ENCODE results near the gene TAF4. TPM values are rescaled to one million over a fixed set of nuclear protein-coding genes. Genes with fewer than 3 reads are reported as not detected.
A peak's percentile ranks its signal among the peaks of the same experiment; 100 is the strongest.

TAF4 gene
- 11.7 and 12.4 TPM in 2 replicates for total RNA-seq (2014; rRNA removed; shearing (Covaris generic))

- peak; percentile 68 for DNase-seq (ENCODE audit: low read depth)
These were observed at the start of gene TAF4 for GRCh38 chr20:62065674-62066338. Gene TAF4 (minus strand): TSS chr20:62065881. CDS start chr20:62065810, 71 bp downstream.

GRCh38 chr20:62114894-62115293 is 49.2 kb upstream of the TAF4 start:
- DNase-seq (ENCODE audit: low read depth) = no peak

DNA sequence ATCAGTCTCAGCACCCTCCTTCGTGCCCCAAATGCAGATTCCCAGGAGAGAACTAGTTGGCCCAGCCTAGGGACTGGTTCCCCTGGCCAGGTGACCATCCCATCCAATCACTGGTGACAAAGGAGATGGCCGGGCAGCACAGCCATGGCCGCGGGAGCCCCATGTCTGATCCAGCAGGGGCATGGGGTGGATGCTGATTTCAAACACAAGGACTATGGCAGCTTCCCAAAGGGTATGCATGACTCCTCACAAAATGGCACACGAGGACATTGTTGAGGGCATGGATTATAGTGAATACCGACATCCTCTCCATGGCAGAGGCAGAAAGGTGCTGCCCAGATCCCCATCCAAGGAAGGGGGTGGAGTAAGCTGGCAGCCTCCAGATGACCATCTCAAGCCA is 46.7 kb upstream of the TAF4 start:
- no peak for DNase-seq (ENCODE audit: low read depth)

DNA sequence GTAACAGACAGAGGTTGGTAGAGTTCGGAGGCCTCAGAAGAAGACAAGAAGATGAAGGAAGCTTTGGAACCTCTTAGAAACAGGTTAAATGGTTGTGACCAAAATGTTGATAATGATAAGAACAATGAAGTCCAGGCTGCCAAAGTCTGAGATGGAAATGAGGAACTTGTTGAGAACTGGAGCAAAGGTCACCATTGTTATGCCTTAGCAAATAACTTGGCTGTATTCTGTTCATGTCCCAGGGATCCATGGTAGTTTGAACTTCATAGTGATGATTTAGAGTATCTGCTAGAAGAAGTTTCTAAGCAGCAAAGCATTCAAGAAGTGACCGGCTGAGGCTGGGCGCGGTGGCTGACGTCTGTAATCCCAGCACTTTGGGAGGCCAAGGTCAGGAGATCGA is 45.5 kb upstream of the TAF4 start:
- DNase-seq (ENCODE audit: low read depth) = no peak

DNA sequence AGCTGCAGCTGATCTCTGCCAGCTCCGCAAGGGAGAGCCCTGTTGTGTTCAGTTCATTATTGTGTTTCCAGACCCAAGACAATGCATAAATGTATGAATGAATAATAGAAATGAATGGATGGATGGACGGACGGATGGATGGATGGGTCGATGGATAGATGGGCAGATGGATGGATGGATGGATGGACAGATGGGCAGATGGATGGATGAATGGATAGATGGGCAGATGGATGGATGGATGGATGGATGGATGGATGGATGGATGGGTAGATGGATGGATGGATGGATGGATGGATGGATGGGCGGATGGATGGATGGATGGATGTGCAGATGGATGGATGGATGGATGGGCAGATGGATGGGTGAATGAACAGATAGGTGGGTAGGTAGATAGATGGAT is 39.9 kb upstream of the TAF4 start:
- no peak for DNase-seq (ENCODE audit: low read depth)

DNA sequence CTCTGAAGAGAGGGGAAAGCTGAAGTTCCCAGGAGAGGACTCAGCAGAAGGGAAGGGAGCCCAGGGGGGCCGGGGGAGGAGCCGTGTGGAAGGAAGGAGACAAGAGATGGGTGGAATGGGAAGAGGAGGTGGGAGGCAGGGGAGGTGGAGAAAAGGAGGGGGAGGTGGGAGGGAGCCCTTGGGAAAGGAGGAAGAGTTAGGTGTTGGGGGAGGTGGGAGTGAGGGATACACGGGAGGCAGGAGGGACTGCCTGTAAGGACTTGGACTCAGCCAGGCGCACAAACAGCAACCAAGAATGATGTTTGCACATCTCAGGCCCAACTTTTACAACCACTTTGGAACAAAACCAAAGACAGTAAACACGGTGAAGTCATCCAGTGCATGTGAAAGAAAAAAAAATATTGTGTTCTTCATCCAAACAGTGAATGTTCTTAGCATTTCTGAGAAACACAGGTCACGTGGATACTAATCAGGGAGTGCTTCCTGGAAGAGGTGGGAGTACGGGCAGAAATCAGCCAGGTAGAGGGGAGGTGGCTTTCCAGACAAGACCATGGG is 39.2 kb upstream of the TAF4 start:
- peak; percentile 29 for DNase-seq (ENCODE audit: low read depth)

DNA sequence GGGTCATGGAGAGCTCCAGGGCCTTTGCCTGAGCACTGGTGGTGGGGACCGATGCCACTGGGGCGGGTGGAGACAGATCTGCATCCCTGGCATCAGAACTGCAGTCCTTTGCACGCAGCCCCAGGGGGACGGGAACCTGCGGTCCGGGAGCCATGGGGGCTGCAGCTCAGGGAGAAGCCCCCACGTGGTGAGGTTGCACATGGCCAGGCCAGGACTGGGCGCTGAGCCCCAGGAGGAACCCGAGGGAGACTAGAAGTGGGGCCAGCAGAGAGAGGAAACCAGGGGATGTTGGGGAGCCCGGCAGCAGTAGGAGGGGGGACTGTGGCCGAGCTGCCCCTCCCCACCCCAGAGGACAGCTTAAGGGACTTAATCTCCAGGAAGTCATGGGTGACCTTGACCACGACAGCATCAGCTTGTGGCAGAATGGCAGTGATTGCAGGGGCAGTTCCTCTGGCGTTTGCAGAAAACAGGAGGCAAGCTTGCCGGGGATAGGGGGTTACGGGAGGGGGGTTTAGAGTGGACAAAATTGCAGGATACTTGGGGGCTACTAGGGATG is 38.6 kb upstream of the TAF4 start:
- no peak for DNase-seq (ENCODE audit: low read depth)

DNA sequence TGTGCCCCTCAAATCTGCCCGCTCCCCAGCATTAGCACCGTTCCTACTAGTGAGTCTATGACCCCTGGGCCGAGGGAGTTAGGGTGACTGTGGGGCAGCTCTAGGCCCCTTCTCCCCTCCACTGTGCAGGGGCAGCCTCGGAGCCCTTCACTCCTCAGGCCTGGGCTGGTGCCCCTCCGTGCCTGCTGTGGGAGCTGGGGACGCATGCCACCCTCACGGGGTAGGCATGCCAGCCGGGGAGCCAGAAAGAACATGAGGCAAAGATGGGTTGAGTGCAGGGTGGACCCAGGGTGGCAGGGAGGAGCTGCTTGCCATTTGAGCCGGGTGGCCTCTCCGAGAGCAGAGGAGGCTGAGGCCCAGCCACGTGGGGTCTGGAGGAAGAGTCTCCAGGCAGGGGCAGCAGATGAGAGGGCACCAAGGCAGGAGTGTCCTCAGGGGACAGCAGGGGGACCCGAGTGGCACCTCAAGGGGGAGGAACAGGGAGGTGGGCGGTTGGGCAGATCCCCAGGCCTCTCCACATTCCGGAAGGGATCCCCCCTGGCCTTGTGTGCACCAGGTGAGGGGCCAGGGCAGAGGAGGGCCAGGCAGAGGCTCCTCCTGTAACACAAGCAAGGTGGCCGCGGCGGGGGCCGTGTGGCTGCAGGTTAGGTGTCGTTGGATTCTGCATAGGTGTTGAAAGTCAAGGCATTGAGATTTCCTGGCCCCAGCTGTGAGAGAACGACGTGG is 38.0 kb upstream of the TAF4 start:
- DNase-seq (ENCODE audit: low read depth) = no peak

- no peak for DNase-seq (ENCODE audit: low read depth)
These were observed 35.4 kb upstream of the TAF4 start for GRCh38 chr20:62101078-62101477.

- DNase-seq (ENCODE audit: low read depth) = no peak
These were observed 32.3 kb upstream of the TAF4 start for GRCh38 chr20:62097881-62098407.

DNA sequence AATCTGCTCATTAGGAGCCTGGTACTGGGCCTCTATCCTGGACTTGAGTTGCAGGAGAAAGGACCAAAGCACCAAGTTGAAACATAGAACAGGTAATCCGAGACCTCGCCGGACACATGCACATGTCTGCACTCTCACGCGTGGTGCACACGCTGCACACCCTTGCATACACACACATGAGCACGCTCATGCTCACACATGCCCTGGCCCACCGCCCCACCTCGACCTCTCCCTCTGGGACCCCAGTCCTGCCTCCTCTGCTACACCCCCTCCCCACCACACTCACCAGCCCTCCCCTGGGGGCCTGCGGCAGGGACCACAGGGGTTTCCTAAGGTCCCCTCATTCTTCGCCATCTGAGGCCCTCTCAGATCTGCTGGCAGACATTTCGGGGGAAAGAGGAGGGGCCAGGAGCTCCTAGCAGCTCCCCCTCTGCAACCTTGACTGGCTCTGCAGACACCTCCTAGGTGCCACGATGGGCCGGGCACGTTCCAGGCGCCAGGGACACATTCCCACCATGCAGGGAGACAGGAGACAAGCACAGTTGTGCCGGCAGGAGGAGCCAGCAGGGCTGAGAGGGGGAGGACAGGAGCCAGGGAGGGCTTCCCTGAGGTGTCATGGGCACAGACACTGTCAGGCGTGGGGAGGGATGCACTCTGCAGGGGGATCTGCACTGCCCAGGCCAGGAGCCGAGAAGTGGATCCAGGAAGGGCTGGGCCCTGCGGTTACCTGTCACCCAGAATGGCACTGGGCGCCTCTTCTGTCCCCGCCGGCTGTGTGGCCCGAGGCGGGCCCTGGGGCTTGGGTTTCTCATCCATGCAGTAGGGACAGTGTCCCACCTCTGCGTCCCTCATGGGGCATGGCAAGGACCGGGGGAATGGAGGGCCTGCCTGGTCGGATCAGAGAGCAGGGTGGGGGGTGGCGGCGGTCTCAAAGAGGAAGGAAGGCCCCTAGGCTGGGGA is 31.0 kb upstream of the TAF4 start:
- no peak for DNase-seq (ENCODE audit: low read depth)

- DNase-seq (ENCODE audit: low read depth) = no peak
These were observed 23.7 kb upstream of the TAF4 start for GRCh38 chr20:62089393-62089792.

DNA sequence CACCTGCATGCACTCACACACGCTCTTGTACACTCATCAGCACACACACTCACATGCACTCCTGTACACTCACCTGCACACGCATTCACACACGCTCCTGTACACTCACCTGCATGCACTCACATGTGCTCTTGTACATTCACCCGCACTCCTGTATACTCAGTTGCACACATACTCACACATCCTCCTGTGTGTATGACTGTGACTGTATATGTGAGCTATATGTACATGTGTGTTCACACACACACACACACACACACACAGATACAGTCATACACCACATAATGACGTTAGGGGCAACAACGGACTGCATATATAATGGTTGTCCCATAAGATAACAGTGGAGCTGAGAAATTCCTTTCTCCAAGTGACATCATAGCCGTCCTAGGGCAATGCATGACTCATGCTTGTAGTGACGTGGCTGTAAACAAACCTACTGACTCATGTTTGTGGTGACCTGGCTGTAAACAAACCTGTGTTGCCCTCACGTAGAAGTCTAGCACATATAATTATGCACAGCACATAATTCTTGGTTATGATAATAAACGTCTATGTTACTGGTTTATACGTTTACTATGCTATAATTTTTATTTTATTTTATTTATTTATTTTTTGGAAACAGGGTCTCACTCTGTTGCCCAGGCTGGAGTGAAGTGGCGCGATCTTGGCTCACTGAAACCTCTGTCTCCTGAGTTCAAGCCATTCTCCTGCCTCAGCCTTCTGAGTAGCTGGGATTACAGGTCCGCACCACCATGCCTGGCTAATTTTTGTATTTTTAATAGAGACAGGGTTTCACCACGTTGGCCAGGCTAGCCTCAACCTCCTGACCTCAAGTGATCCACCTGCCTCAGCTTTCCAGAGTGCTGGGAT is 22.8 kb upstream of the TAF4 start:
- DNase-seq (ENCODE audit: low read depth) = peak; percentile 98

- no peak for DNase-seq (ENCODE audit: low read depth)
These were observed 22.0 kb upstream of the TAF4 start for GRCh38 chr20:62087632-62088031.

- peak; percentile 10 for DNase-seq (ENCODE audit: low read depth)
These were observed 21.5 kb upstream of the TAF4 start for GRCh38 chr20:62087227-62087626.

DNA sequence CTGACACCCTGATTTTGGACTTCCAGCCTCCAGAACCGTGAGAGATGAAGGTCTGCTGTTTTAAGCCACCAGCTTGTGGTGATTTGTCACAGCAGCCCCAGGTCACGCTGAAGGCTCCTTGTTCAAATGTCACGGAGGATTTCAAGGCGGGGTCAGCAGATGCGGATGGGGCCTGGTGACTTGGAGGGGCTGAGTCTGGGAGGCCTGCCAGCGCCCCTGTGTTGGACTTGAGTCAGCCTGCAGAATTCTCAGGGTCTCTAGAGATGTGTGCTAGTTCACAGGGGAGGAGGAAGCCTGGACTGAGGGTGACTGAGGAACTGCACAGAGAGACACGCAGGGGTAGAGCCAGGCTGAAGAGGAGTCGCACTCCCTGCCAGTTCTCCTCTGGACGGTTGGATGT is 19.5 kb upstream of the TAF4 start:
- no peak for DNase-seq (ENCODE audit: low read depth)

- peak; percentile 43 for DNase-seq (ENCODE audit: low read depth)
These were observed 18.5 kb upstream of the TAF4 start for GRCh38 chr20:62084224-62084623.

DNA sequence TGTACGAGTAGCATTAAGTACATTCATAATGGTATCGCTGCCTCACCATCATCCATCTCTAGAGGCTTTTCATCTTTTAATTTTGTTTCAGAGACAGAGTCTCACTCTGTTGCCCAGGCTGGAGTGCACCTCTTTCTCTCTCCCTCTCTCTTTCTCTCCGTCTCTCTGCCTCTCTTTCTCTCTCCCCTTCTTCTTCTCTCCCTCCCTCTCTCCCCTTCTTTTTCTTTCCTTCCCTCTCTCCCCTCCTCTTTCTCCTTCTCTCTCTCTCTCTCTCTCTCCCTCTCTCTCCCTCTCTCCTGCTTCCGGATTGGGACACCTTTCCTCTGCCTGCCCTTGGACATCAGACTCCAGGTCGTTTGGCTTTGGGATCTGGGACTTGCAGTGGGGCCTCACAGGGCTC is 17.6 kb upstream of the TAF4 start:
- DNase-seq (ENCODE audit: low read depth) = no peak

DNA sequence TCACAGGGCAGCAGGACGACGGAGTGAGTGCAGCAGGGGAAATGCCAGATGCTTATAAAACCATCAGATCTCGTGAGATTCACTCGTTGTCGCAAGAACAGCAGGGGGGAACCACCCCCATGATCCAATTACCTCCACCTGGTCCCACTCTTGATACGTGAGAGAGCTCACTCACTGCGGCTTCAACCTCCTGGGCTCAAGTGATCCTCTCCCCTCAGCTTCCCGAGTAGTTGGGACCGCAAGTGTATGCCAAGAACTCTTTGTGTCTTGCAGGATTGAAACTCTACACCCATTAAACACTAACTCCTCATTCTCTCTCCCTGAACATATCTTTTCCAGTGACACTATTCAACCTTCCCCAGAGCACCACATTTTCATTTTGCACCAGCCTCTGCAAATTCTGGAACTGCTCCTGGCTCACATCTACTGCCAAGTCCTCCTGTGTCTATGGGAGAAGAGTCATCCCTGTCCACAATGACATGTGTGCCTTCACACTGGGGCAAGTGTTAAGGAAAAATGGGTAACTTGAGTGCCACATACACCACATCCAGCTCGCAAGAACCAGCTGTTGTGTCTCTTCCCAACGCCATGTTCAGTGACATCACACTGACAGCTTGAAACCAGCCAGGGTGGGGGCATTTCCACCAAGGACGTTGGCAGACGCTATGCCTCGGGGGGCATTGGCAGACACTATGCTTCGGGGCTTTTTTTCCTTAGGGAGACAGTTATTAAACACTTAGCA is 14.7 kb upstream of the TAF4 start:
- peak; percentile 8 for DNase-seq (ENCODE audit: low read depth)

GRCh38 chr20:62079166-62079565 is 13.5 kb upstream of the TAF4 start:
- DNase-seq (ENCODE audit: low read depth) = no peak

All from M059J (cell line).